H9 (cell line): ENCODE results near the gene SIN3B. TPM values are rescaled to one million over a fixed set of nuclear protein-coding genes. Genes with fewer than 3 reads are reported as not detected.

Experiments used
- DNase-seq: peaks from one replicate; pipeline ENCODE4 v3.0.0-alpha.2; 2017
- H2AFZ ChIP-seq: one replicate; pipeline ENCODE4 v1.6.1; 2013; ENCODE audit warnings: mild to moderate bottlenecking, low read length, control low read depth, moderate library complexity
- H2AK5ac ChIP-seq: 2 replicates; pipeline ENCODE4 v1.6.1; 2013; ENCODE audit warnings: low read length, control low read depth, mixed read lengths; ENCODE audit not compliant: insufficient read length
- H2BK120ac ChIP-seq: one replicate; pipeline ENCODE4 v1.6.1; 2013; ENCODE audit warnings: low read depth, mild to moderate bottlenecking, low read length, control low read depth, inconsistent platforms; ENCODE audit not compliant: poor library complexity, severe bottlenecking
- H2BK12ac ChIP-seq: 2 replicates; pipeline ENCODE4 v1.6.1; 2013; ENCODE audit warnings: low read length, control low read depth, mixed read lengths, low read depth; ENCODE audit not compliant: insufficient read length
- H2BK15ac ChIP-seq: 2 replicates; pipeline ENCODE4 v1.6.1; 2013; ENCODE audit warnings: low read depth, low read length, control low read depth
- H2BK20ac ChIP-seq: one replicate; pipeline ENCODE4 v1.6.1; 2013; ENCODE audit warnings: low read depth, mild to moderate bottlenecking, low read length, control low read depth, inconsistent platforms; ENCODE audit not compliant: poor library complexity, severe bottlenecking
- H2BK5ac ChIP-seq: 2 replicates; pipeline ENCODE4 v1.6.1; 2013; ENCODE audit warnings: low read length, control low read depth, mixed read lengths; ENCODE audit not compliant: insufficient read length
- H3K14ac ChIP-seq: 2 replicates; pipeline ENCODE4 v1.6.1; 2013; ENCODE audit warnings: low read length, control low read depth; ENCODE audit not compliant: insufficient read depth
- H3K18ac ChIP-seq: 2 replicates; pipeline ENCODE4 v1.6.1; 2013; ENCODE audit warnings: low read depth, mild to moderate bottlenecking, mixed read lengths, low read length, control low read depth; ENCODE audit not compliant: insufficient read length
- H3K23ac ChIP-seq: 2 replicates; pipeline ENCODE4 v1.6.1; 2013; ENCODE audit warnings: low read length, control low read depth, mixed read lengths, low read depth; ENCODE audit not compliant: insufficient read length
- H3K23me2 ChIP-seq: 2 replicates; pipeline ENCODE4 v1.6.1; 2013; ENCODE audit warnings: low read depth, mild to moderate bottlenecking, mixed read lengths, low read length, control low read depth; ENCODE audit not compliant: insufficient read length, poor library complexity, severe bottlenecking
- H3K27ac ChIP-seq: 2 replicates; pipeline ENCODE4 v1.5.1; 2013; ENCODE audit warnings: low read length, control low read depth, mixed read lengths, low read depth; ENCODE audit not compliant: insufficient read length
- H3K27me3 ChIP-seq: 2 replicates; pipeline ENCODE4 v1.6.1; 2013; ENCODE audit warnings: low read length, control low read depth, inconsistent platforms; ENCODE audit not compliant: insufficient read depth
- H3K4ac ChIP-seq: 2 replicates; pipeline ENCODE4 v1.6.1; 2013; ENCODE audit warnings: low read depth, mild to moderate bottlenecking, control low read depth, inconsistent platforms, low read length, moderate library complexity
- H3K4me1 ChIP-seq: 2 replicates; pipeline ENCODE4 v1.6.1; 2013; ENCODE audit warnings: low read length, control low read depth, inconsistent platforms; ENCODE audit not compliant: insufficient read depth
- H3K4me2 ChIP-seq: 2 replicates; pipeline ENCODE4 v1.6.1; 2013; ENCODE audit warnings: low read length, control low read depth, mixed read lengths; ENCODE audit not compliant: insufficient read length, insufficient read depth
- H3K56ac ChIP-seq: 2 replicates; pipeline ENCODE4 v1.6.1; 2013; ENCODE audit warnings: low read depth, mild to moderate bottlenecking, mixed read lengths, low read length, control low read depth; ENCODE audit not compliant: insufficient read length
- H3K79me1 ChIP-seq: 2 replicates; pipeline ENCODE4 v1.6.1; 2013; ENCODE audit warnings: low read depth, mild to moderate bottlenecking, moderate library complexity, low read length, control low read depth, inconsistent platforms; ENCODE audit not compliant: insufficient read depth, poor library complexity, severe bottlenecking
- H3K79me2 ChIP-seq: 2 replicates; pipeline ENCODE4 v1.6.1; 2013; ENCODE audit warnings: low read length, control low read depth, inconsistent platforms; ENCODE audit not compliant: insufficient read depth
- H3K9ac ChIP-seq: 2 replicates; pipeline ENCODE4 v1.6.1; 2013; ENCODE audit warnings: low read length, control low read depth, mixed read lengths; ENCODE audit not compliant: insufficient read length; ENCODE audit errors: extremely low read depth
- H3K9me3 ChIP-seq: one replicate; pipeline ENCODE4 v1.6.1; 2013; ENCODE audit warnings: low read depth, low read length, inconsistent platforms; ENCODE audit not compliant: control insufficient read depth
- H3T11ph ChIP-seq: one replicate; pipeline ENCODE4 v1.6.1; 2013; ENCODE audit warnings: mild to moderate bottlenecking, low read length, control low read depth, inconsistent platforms
- H4K20me1 ChIP-seq: one replicate; pipeline ENCODE4 v1.6.1; 2013; ENCODE audit not compliant: control insufficient read depth, insufficient read length, insufficient read depth
- H4K5ac ChIP-seq: 2 replicates; pipeline ENCODE4 v1.6.1; 2013; ENCODE audit warnings: low read depth, mild to moderate bottlenecking, mixed read lengths, low read length, control low read depth; ENCODE audit not compliant: insufficient read length
- H4K8ac ChIP-seq: replicated peaks from 2 replicates; pipeline ENCODE4 v1.6.1; 2013; ENCODE audit warnings: low read length, control low read depth, mixed read lengths, low read depth; ENCODE audit not compliant: insufficient read length
- H4K91ac ChIP-seq: 2 replicates; pipeline ENCODE4 v1.6.1; 2013; ENCODE audit warnings: low read depth, mild to moderate bottlenecking, moderate library complexity, mixed read lengths, low read length, control low read depth; ENCODE audit not compliant: insufficient read length
- H3K27ac Mint-ChIP-seq, 3 experiments: 2 replicates in 2 of 3; 3 replicates in 1 of 3; pipeline ENCODE4 v1.8.0; 2020 to 2021; ENCODE audit warnings: mixed read lengths in 3 of 3, mild to moderate bottlenecking in 1 of 3, moderate library complexity in 1 of 3
- H3K27me3 Mint-ChIP-seq: 2 replicates; pipeline ENCODE4 v1.8.0; 2021; ENCODE audit warnings: low read depth, mild to moderate bottlenecking, moderate library complexity, mixed read lengths
- H3K36me3 Mint-ChIP-seq, 3 experiments: 2 replicates in 2 of 3; 3 replicates in 1 of 3; pipeline ENCODE4 v1.8.0; 2020 to 2021; ENCODE audit warnings: low read depth in 3 of 3, mixed read lengths in 3 of 3; ENCODE audit not compliant: insufficient read depth in 1 of 3
- H3K4me1 Mint-ChIP-seq, 2 experiments: 2 replicates each; pipeline ENCODE4 v1.8.0; 2020; ENCODE audit warnings: mixed read lengths in 2 of 2
- H3K4me3 Mint-ChIP-seq, 2 experiments: 2 replicates in 1 of 2; 3 replicates in 1 of 2; pipeline ENCODE4 v1.8.0; 2020 to 2021; ENCODE audit warnings: mild to moderate bottlenecking in 2 of 2, mixed read lengths in 2 of 2, moderate library complexity in 1 of 2
- H3K9me3 Mint-ChIP-seq, 2 experiments: 2 replicates in 1 of 2; 3 replicates in 1 of 2; pipeline ENCODE4 v1.8.0; 2020; ENCODE audit warnings: mild to moderate bottlenecking in 2 of 2, mixed read lengths in 2 of 2, moderate library complexity in 1 of 2
- WGBS: extraction: QIAGEN DNeasy Blood & Tissue Kit; methylation state at CpG from one replicate; pipeline ENCODE4 v1.1.7; 2013; ENCODE audit warnings: missing lambda C conversion rate, low lambda C conversion rate, mixed read lengths; ENCODE audit not compliant: insufficient read length; ENCODE audit errors: extremely low coverage; 5-methylcytosine and 5-hydroxymethylcytosine counted together
- total RNA-seq: library from RNA; stranded (reverse); gene quantifications from 2 replicates; pipeline ENCODE4 v1.2.1, GENCODE V29; 2021
- TF ChIP-seq, protein P1 (sequence below): fragments of 200-600 bp; sonication (generic); conservative IDR thresholded peaks from 3 replicates; pipeline ENCODE4 v1.8.0; 2021; ENCODE audit warnings: antibody characterized with exemption, mild to moderate bottlenecking

SIN3B gene
- total RNA-seq, 1 experiment from 2014 or later = 72.7 TPM

DNA sequence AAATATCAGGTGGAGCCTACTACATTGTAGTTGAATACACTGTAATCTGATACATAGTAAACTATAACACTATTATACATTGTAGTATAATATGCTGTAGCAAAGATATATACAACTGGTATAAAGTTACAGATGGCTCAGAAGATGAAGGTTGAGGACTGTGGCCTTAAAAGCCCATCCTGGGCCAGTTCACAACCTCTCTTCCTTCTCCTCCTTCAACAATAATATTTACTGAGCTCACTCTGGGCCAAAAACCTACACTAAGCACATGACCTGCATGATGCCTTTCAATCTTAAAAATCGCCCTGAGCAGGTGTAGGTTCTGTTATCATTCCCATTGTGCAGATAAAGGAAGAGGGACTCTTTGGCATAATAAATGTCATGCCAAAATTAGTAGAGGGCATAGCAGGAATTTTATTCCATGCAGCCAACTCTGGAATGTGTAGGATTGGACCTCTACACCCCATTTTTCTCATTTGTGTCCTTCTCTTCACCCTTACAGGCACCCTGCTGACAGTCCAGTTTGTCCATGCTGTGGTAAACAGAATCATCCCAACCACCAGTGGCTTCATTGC lies 14.6 kb upstream of the SIN3B start:
- no peak overlapping the region for H4K8ac ChIP-seq
- no peak overlapping the region for H3K4ac ChIP-seq
- H3K23ac ChIP-seq = no peak overlapping the region
- DNase-seq = no peak
- no CpG with 5 or more reads among the region's 1 CpG for WGBS
- H3K4me1 ChIP-seq = no peaks in the 10 kb centered on the region
- Mint-ChIP-seq H3K4me3 (no peak overlapping the region), H3K27ac (no peak overlapping the region), H3K4me1 (peaks cover 3 to 10% of the 10 kb centered on the region in 2 experiments), H3K36me3 (no peaks in the 10 kb centered on the region), H3K27me3 (peaks cover 2% of the 10 kb centered on the region), H3K9me3 (no peaks in the 10 kb centered on the region)
- H4K5ac ChIP-seq = no peak overlapping the region
- H3K14ac ChIP-seq = no peak overlapping the region
- H2BK5ac ChIP-seq = no peak overlapping the region
- no peak overlapping the region for H2BK15ac ChIP-seq
- H2BK20ac ChIP-seq = no peak overlapping the region
- H2AFZ ChIP-seq = no peak overlapping the region
- H3K23me2 ChIP-seq = no peaks in the 10 kb centered on the region
- no peak overlapping the region for H4K91ac ChIP-seq
- H3K18ac ChIP-seq = no peak overlapping the region
- H4K20me1 ChIP-seq = no peaks in the 10 kb centered on the region
- H3T11ph ChIP-seq = no peak overlapping the region
- no peaks in the 10 kb centered on the region for H3K79me2 ChIP-seq
- H3K27me3 ChIP-seq = no peaks in the 10 kb centered on the region
- no peak overlapping the region for H3K56ac ChIP-seq
- TF ChIP-seq, protein P1, sequence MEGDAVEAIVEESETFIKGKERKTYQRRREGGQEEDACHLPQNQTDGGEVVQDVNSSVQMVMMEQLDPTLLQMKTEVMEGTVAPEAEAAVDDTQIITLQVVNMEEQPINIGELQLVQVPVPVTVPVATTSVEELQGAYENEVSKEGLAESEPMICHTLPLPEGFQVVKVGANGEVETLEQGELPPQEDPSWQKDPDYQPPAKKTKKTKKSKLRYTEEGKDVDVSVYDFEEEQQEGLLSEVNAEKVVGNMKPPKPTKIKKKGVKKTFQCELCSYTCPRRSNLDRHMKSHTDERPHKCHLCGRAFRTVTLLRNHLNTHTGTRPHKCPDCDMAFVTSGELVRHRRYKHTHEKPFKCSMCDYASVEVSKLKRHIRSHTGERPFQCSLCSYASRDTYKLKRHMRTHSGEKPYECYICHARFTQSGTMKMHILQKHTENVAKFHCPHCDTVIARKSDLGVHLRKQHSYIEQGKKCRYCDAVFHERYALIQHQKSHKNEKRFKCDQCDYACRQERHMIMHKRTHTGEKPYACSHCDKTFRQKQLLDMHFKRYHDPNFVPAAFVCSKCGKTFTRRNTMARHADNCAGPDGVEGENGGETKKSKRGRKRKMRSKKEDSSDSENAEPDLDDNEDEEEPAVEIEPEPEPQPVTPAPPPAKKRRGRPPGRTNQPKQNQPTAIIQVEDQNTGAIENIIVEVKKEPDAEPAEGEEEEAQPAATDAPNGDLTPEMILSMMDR = no peak
- H3K9ac ChIP-seq = no peak overlapping the region
- H2BK12ac ChIP-seq = no peak overlapping the region
- no peak overlapping the region for H3K4me2 ChIP-seq
- no peak overlapping the region for H2BK120ac ChIP-seq
- H3K9me3 ChIP-seq = peaks cover 18% of the 10 kb centered on the region
- H3K27ac ChIP-seq = no peak overlapping the region
- H2AK5ac ChIP-seq = no peak overlapping the region
- no peaks in the 10 kb centered on the region for H3K79me1 ChIP-seq
